Breast epithelium (tissue), 3 donors: Measurements from ENCODE around the gene LUZP1.

Experiments used
- POLR2AphosphoS5 ChIP-seq, 3 donors: sonication (generic); formaldehyde crosslinking; IDR thresholded peaks; one replicate each; pipeline ENCODE4 v1.6.1; 2017; ENCODE audit warnings: antibody characterized with exemption in 3 of 3
- TF ChIP-seq, protein P1 (sequence below), 3 donors: fragments of 450-650 bp; IDR thresholded peaks; one replicate each; pipeline ENCODE4 v1.5.1; 2016 to 2017; ENCODE audit warnings: antibody characterized with exemption in 3 of 3, mild to moderate bottlenecking in 3 of 3, moderate library complexity in 3 of 3

GRCh38 chr1:23200883-23201282, 32.2 kb upstream of the LUZP1 start:
- TF ChIP-seq, protein P1, sequence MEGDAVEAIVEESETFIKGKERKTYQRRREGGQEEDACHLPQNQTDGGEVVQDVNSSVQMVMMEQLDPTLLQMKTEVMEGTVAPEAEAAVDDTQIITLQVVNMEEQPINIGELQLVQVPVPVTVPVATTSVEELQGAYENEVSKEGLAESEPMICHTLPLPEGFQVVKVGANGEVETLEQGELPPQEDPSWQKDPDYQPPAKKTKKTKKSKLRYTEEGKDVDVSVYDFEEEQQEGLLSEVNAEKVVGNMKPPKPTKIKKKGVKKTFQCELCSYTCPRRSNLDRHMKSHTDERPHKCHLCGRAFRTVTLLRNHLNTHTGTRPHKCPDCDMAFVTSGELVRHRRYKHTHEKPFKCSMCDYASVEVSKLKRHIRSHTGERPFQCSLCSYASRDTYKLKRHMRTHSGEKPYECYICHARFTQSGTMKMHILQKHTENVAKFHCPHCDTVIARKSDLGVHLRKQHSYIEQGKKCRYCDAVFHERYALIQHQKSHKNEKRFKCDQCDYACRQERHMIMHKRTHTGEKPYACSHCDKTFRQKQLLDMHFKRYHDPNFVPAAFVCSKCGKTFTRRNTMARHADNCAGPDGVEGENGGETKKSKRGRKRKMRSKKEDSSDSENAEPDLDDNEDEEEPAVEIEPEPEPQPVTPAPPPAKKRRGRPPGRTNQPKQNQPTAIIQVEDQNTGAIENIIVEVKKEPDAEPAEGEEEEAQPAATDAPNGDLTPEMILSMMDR (IDR thresholded peaks at IDR 0.05) = no peak
- no peak for TF ChIP-seq POLR2AphosphoS5 (IDR thresholded peaks at IDR 0.05)
